GM19397 (cell line): ENCODE data around the gene EFNA1.

Experiments
- ATAC-seq: cut with Tn5 transposase; IDR thresholded peaks from one replicate; pipeline ENCODE4 v1.9.1; 2021; ENCODE audit warnings: mild to moderate bottlenecking, moderate library complexity; ENCODE audit not compliant: unreplicated experiment

EFNA1 gene

DNA sequence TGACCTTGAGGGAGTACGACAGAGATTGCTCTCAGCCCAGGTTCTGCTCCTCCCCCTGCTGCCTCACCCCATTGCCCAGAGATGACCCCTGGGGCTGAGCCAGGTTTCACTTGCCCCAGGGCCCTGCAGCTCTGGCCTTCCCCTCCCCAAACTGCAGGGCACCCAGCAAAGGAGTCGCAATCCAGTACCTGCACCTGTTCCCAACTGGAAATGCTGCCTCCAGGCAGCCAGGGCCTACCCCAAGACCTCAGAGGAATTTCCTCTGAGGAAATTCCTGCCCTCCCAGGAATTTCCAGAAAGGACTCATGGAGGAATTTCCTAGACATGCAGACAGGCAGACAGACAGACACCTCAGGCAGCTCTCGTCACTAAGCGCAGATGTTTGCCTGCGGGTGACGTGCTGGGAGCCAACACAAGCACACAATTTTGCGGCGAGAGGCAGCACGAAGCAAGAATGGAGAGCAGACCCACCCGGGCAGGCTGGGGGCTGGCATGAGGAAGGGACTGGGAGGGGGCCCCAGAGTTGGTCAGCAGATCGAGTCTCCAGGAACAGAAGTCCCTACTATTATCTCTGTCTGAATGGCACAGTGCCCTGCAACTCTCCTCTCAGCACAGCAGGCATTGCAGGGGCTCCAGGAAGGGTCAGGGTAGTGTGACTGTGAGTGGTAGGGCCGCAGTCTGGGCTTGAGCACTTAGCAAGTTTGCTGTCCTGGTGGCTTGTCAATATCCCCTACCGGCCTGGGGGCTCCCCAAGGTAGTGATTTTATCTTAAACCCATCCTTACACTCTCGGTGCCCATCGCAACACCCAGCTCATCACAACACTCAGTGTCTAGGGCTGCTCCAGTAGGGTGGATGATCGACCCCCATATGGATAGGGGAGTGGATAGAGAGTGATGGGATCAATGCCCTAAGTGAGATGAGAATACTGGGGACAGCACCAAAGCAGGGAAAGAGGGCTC is 2.9 kb upstream of the EFNA1 start:
- ATAC-seq: no peak

DNA sequence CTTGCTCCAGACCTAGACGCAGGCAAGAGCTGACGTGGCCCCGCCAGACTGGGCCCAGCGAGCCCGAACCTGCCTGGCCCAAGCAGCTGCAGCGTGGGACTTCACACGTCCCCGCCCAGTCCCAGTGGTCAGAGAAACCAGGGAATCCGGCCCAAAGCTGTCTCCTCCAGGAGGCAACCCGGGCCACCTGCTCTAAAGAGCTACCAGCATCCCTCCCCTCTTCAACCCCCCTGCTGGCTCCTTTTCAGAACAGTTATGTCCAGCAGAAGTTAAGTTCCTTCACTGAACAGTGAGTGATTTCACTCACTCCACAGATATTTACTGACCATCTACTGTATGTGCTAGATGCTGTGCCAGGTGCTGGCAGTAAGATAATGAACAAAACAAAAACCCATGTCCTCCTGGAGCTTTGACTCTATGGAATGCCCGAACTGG is 2.1 kb upstream of the EFNA1 start:
- no peak for ATAC-seq

DNA sequence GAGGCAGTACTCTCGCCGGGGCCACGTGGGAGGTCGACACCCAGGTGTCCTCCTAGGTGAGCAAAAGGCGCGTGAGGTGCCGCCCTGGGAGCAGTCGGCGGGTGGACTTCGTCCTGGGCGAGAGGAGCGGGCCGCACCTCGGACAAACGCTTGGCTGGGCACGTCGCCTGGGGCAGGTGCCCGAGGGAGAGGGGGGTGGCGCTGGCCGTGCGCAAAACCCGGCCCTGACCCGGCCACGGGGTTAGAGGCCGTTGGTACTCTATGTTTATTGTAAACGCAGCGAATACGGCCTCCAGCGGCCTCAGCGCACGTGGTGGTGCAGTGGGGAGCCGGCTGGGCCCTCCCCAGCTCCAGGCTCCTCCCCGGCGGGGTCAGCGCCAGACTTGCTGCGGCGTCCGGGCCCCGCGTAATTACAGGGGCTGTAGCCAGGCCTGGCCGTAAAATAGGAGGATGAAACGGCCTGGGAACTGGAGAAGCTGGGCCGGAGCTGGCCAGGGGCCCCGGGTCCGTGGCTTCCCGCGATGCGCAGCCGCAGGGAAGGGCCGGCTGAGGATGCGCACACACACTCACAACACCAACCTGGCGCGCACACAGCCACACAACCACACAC is 1.6 kb upstream of the EFNA1 start:
- ATAC-seq: no peak

DNA sequence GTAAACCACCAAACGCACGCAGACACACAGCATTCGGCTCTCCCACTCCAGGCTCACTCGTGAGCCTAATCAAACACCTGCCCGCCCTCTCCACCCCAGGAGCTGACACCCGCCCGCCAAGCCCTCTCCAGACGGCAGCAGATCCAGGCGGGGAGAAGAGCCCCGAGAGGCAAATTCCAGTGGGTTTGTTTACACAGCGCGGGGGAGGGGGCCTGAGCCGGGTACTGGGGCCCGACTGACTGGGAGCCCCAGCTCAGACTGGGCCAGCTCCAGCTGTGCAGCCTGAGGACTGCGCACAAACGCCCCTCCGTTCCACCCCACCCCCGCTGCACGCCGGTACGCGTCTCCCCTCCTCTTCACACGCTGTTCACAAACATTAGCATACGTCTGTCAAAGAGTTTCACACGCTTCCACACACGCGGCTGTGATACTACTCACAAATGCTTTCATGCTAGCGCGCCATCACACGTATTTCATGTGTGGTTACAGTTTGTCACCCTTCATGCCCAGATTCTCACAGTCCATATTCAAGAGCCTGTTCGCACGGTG is 1.0 kb upstream of the EFNA1 start:
- no peak for ATAC-seq

DNA sequence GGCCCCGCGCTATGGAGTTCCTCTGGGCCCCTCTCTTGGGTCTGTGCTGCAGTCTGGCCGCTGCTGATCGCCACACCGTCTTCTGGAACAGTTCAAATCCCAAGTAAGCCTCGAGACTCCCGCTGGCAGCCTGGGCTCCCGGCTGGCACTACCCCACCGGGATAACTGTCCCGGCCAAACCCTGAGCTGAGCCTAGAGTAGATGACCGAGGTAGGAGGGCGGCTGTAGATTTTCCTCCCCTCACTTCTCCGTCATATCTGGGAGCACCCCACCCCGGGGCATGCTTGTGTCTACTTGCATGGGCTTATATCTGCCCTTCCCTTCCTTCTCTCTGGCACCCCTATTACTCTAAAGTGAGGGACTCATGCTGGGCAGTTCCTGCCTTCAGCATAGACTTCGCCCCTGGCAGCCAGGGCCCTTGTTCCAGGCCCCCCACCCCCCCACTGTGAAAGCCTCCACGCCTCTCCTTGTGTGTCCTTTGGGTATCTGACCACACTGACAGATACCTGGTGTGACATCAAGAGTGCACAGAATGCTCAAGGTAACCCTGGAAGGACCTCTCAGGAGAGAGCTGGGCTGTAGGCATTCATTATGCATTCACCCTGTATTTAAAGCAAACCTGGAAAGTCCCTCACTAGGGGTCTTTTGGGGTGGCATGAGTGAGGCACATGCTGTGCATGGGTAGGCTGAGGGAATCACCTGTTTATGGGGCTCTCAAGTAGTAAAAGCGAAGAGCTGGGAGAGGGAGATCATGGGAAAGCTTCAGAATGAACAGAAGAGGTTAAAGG is 485 bp downstream of the EFNA1 start:
- no peak for ATAC-seq

DNA sequence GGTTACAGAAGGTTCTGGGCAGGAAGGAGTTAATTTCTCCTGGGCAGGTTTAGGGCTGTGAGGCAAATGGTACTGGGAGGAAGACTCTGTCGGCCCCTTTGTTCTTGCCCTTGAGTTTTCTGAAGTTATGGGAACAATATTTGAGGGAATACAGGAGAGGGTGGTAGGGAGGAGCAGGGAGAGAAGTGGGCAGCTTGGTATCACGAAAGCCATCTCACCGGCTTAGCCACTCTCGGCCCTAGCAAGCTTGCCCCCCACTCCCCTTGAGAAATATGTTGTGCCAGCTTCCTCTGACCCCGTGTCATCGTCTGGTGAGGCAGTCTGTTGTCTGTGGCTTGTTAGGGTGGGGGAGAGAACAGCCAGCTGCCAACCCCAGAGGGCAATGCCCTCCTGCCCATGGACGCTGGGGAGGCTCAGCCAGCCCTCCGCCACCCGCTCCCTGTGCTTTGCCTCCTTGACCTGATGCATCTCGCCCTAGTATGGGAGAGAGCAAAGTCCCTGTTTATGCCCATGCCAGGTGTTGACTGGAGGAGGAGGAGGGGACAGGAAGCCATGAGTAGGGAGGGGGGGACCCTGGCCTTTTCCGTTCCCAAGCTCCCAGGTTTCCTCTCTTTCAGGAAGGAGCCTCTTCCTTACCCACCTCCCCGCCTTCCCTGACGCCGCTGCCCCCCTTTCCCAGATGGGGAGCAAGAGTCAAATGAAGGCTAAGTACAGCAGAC is 1.2 kb downstream of the EFNA1 start:
- ATAC-seq: no peak

DNA sequence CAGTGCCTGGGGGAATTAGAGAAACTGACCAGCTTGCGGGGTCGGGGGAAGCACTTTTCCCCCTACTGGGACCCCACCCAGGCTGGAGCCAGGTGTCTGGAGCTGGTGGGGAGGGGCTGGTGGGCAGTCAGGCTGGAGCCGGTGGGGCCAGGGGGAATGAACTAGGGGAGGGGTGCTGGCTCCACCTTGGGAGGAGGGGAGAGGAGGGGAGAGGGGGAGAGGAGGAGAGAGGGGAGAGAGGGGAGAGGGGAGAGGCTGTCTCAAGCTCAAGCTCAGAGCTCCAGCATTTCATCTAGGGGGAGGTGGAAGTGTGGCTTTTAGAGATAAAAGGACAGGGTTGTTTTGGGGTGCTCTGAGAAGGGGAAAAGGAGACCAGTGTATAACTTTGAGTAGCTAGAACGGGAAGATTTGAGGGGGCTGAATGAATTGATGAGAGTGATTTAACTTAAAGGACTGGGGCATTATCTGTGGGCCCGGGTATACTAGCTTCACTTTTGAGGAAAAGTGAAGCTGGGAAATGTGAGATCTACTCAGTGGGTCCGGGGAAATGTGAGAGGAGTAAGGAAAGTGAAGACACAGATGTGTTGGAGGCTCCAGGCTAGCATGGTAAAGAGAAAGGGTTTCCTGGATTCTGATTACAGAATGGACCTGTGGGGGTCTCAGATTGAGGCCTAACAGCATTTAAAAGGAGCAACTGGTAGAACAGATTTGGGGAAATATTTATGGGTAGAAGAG is 2.8 kb downstream of the EFNA1 start:
- no peak for ATAC-seq

DNA sequence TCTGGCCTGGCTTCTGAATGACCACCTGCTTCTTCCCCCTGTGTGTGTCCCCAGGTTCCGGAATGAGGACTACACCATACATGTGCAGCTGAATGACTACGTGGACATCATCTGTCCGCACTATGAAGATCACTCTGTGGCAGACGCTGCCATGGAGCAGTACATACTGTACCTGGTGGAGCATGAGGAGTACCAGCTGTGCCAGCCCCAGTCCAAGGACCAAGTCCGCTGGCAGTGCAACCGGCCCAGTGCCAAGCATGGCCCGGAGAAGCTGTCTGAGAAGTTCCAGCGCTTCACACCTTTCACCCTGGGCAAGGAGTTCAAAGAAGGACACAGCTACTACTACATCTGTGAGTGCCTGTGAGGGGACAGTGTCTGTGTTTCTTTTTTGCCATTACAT is 3.6 kb downstream of the EFNA1 start:
- no peak for ATAC-seq

DNA sequence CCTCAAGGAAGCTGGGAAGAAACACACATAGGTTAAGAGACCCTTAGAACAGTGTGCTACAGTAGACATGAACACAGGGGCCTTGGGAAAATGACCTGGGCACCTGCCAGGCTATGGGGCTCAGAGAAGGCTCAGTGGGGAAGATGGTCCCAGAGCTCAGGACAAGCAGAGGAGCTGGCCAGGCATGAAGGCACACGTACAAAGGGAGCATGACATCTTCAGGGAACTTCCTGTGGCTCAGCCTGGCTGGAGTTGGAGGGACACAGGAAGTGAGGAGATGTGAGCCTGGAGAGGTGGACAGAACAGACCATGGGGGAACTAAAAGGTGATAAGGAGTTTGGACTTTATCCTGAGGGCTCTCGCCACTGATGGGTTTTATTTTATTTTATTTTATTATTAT is 4.2 kb downstream of the EFNA1 start:
- ATAC-seq: no peak

DNA sequence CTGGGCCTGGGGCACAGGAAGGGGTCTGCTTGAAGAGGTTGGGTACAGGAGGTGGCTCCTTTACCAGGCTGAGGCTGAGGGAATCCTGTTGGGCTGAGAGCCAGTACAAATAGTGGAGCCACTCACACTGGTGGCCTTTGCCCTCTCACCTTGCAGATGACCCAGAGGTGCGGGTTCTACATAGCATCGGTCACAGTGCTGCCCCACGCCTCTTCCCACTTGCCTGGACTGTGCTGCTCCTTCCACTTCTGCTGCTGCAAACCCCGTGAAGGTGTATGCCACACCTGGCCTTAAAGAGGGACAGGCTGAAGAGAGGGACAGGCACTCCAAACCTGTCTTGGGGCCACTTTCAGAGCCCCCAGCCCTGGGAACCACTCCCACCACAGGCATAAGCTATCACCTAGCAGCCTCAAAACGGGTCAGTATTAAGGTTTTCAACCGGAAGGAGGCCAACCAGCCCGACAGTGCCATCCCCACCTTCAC is 6.2 kb downstream of the EFNA1 start:
- no peak for ATAC-seq

DNA sequence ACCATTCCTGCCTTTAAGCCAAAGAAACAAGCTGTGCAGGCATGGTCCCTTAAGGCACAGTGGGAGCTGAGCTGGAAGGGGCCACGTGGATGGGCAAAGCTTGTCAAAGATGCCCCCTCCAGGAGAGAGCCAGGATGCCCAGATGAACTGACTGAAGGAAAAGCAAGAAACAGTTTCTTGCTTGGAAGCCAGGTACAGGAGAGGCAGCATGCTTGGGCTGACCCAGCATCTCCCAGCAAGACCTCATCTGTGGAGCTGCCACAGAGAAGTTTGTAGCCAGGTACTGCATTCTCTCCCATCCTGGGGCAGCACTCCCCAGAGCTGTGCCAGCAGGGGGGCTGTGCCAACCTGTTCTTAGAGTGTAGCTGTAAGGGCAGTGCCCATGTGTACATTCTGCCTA is 6.6 kb downstream of the EFNA1 start:
- ATAC-seq: no peak

DNA sequence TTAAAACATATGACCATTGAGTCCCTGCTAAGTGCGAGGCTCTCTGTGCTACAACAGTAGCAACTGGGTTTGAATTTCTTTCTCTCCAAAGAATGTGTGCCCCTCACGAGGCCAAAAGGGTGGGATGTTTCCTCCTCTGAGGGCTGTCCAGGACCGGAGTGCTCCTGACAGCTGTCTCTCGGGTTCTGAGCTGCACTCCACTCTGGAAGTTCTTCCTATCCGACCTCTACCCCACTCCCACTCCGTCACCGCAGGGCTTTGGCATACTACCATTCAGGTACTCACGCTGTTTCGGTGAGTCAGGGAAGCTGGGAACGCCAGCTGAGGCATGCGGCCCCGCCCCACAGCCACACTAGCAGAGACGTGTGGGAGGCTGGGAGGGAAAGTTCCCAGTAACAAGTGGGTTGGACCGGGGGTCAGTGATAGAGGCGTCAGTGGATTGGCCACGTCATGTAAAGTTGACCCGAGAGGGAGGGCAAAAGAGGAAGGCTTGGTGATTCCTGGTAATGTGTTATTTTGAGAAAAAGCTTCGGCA is 7.3 kb downstream of the EFNA1 start:
- no peak for ATAC-seq

DNA sequence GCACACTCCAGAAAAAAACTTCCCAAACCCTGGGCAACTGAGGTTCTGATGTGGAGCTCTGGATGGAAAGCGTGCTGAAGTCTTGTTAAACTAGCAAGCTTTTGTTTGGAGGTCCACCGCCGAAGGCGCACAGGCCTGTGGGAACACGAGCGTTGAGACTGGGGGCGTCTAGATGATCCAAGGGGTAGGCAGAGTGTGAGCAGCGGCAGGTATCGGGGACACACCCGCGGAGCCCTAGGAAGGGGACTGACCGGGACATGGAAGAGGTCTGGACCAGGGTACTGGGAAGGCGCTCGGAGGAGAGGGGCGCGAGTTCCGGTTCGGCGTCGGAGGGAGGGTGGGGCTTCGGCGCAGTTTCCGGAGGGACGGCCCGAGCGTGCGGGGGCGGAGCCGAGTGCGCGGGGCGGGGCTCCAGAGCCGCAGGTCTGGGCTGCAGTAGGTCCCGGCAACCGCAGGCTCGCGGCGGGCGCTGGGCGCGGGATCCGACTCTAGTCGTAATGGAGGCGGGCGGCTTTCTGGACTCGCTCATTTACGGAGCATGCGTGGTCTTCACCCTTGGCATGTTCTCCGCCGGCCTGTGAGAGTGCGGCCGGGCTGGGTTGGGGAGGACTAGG is 7.8 kb downstream of the EFNA1 start, which contains the start of gene SLC50A1:
SLC50A1 (plus strand) TSS at position 438 of the 614 bp plus-strand sequence; CDS start at position 498, 60 bp downstream.
- peak; percentile 73 for ATAC-seq

DNA sequence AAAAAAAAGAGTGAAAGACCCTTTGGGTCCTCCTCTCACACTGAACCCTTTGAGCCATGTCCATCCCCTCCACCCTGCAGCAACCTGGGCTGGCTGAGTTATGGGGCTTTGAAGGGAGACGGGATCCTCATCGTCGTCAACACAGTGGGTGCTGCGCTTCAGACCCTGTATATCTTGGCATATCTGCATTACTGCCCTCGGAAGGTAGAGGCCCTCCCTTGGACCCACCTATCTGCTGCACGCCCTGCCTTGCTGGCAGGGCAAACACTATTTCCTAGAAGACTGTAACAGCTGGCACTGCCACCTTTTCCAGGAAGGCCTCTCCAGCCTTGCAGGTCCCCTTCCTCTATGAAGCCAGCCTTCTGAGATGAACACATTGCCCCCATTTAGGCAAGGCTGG is 9.1 kb downstream of the EFNA1 start:
- no peak for ATAC-seq

DNA sequence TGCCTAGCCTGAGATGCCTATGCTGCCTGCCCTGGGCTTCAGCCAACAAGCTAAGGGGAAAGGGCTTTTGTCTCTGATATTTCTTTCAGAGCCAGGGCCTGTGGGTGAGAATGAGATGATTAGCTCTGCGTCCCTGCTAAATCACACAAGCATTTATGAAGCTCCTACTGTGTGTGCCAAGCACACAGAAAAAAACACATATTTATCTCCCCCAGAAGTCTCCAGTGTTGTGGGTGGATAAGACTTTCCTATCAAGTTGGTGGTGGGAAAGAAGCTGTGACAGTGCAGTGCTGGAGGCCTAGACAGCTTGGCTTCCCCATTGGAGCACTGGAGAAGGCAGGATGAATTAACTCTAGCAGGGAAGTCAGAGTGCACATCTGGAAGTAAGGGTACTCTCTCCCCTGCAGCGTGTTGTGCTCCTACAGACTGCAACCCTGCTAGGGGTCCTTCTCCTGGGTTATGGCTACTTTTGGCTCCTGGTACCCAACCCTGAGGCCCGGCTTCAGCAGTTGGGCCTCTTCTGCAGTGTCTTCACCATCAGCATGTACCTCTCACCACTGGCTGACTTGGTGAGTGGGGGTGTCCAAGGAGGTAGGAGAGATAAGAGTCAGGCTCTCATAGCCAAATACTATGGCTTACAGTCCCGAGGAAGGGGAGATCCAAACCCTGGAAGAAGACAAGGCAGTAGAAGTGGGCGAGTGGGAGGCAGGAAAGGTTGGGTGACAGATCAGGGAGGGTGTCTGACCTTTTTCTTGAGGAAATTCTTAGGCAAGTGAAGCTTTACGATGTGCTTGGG is 9.7 kb downstream of the EFNA1 start:
- no peak for ATAC-seq

DNA sequence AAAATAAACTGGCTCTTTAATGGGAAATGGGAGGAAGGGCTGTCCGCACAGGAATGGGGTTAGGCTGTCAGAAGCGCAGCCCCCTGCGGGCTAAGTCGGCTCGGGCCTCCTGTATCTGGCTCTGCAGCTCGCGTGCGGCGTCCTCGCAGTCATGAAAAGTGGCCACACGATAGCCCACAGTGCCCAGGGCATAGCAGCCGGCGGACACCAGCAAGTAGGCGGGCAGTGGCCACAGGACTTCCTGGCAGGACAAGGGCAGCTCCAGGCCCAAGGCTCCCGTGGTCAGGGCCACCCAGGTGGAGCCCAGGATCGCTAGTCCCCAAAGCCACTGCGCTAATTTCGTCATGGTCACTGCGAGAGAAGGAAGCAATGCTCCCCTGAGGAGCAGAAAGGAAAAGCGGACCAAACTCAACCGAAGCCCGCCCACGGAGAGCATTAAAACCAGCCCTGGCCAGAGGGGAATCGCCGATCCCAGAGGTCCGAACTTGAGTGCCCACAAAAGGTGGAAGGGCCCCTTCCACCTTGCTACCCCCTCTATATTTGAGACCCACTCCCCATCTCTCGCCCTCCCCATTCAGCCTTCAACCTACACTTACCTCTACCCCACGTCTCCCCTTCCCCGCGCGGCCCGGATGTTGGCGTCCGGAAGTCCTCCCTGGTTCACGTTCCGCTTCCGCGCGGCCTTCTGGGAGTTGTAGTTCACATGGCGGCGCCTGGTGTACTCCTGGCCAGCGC is 12.4 kb downstream of the EFNA1 start, which contains the start of gene DPM3:
DPM3 (minus strand) TSS at position 637 of the 735 bp plus-strand sequence; CDS start at position 346, 291 bp downstream.
- peak; percentile 47 for ATAC-seq

DNA sequence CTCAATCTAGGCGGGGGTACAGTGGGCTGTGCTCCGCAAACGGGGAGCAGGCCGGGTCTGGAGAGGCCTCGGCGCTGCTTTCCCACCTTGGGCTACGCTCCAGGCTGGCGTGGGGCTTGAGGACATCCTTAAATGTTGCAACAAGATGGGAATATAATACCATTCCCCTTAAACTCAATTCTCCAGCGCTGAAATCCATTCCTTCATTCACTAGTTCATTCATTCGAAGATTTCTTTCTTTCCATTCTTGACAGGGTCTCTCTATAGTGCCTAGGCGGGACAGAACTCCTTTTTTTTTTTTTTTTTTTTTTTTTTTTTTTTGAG is 12.9 kb downstream of the EFNA1 start:
- ATAC-seq: no peak
